ENCODE measurements around the gene KITLG. TPM values are rescaled to one million over a fixed set of nuclear protein-coding genes. Genes with fewer than 3 reads are reported as not detected.

KITLG gene
- total and polyA plus RNA-seq, 2 of the 8 experiments (the other 6 are each of a cell fraction or from before 2014, with no cell fraction given), result 1.3 to 7.8 TPM

DNA sequence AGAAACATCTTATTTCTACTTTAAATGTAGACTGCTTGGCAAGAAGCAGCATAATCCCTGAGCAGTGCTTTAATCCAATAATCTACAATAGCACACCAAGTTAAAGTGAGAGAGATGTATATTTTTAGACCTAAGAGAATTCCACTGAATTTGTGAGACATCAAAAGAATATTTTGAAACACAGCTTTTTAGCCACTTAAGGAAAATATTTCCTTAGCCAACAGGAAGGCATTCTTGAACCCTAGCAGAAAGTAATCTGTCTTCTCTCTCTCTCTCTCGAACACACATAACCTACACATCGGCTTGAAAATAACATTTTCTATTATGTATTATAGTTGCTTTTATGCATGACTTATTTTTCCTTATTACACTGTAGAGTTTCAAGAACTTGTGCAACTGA, 34.0 kb downstream of the KITLG start:
- Histone ChIP-seq H2BK15ac (ENCODE audit: low read length) (no peak overlapping the region), H3K79me1 (ENCODE audit: low read depth, low read length) (no peaks in the 10 kb centered on the region), H2BK20ac (ENCODE audit: low read length) (no peak overlapping the region), H2BK120ac (replicated peaks; ENCODE audit: low read depth, low read length) (no peak overlapping the region), H3K4me3 (ENCODE audit: extremely low read depth in 1 of 4, insufficient read depth in 2 of 4, low read depth in 3 of 4, low read length in 4 of 4) (no peak overlapping the region), H2AFZ (ENCODE audit: low read length) (no peak overlapping the region), H3K79me2 (ENCODE audit: control insufficient read depth in 1 of 2, insufficient read depth in 2 of 2, low read length in 2 of 2) (no peaks in the 10 kb centered on the region), H2BK5ac (ENCODE audit: low read depth, low read length) (no peak overlapping the region), H3K4me1 (replicated peaks in 1 of 4; ENCODE audit: control insufficient read depth in 3 of 4, insufficient read depth in 4 of 4, low read length in 3 of 4) (no peaks in the 10 kb centered on the region), H3K23me2 (ENCODE audit: low read depth, low read length) (no peaks in the 10 kb centered on the region), H3K18ac (ENCODE audit: extremely low read depth, low read length) (no peak overlapping the region), H3K27me3 (replicated peaks in 1 of 4; ENCODE audit: control insufficient read depth in 3 of 4, extremely low read depth in 1 of 4, insufficient read depth in 3 of 4, low read length in 3 of 4) (no peaks in the 10 kb centered on the region), H4K5ac (ENCODE audit: insufficient read length, low read depth, low read length) (no peak overlapping the region), H4K20me1 (replicated peaks in 1 of 2; ENCODE audit: control insufficient read depth in 1 of 2, insufficient read depth in 2 of 2, low read length in 2 of 2) (no peaks in the 10 kb centered on the region), H3K4me2 (ENCODE audit: insufficient read depth in 1 of 2, low read depth in 2 of 2, low read length in 2 of 2) (no peak overlapping the region), H3K14ac (ENCODE audit: insufficient read length) (no peak overlapping the region), H4K8ac (ENCODE audit: extremely low read depth, insufficient read depth, low read length) (no peak overlapping the region), H2BK12ac (ENCODE audit: low read depth, low read length) (no peak overlapping the region), H3K36me3 (ENCODE audit: control insufficient read depth in 2 of 4, insufficient read depth in 4 of 4, low read length in 3 of 4) (no peaks in the 10 kb centered on the region), H4K91ac (replicated peaks; ENCODE audit: insufficient read length, low read length) (no peak overlapping the region), H3K9me3 (ENCODE audit: insufficient read depth in 2 of 2, low read depth in 1 of 2, low read length in 1 of 2) (no peaks in the 10 kb centered on the region), H3K4ac (replicated peaks; ENCODE audit: insufficient read length, low read depth, low read length) (no peak overlapping the region), H3K27ac (ENCODE audit: low read depth, low read length) (no peak overlapping the region), H3K9ac (replicated peaks in 1 of 4; ENCODE audit: extremely low read depth in 1 of 4, low read depth in 3 of 4, low read length in 3 of 4) (no peak overlapping the region), H2AK5ac (ENCODE audit: low read depth, low read length) (no peak overlapping the region), H3K56ac (replicated peaks; ENCODE audit: insufficient read length, low read depth, low read length) (no peak overlapping the region), H3K23ac (ENCODE audit: insufficient read length) (no peak overlapping the region)
- ChIA-PET CTCF (ENCODE audit: partially characterized antibody) (no interaction called here), POLR2A (ENCODE audit: partially characterized antibody) (no interaction called here)
- DNase-seq (ENCODE audit: low read depth in 1 of 2, low spot score in 2 of 2) (no peak), FAIRE-seq (no peak)
- TF ChIP-seq CTBP2 (IDR thresholded peaks at IDR 0.05; ENCODE audit: borderline replicate concordance, insufficient read depth, insufficient read length, low read length) (no peak), KDM5A (IDR thresholded peaks at IDR 0.05; ENCODE audit: low read length) (no peak), HDAC2 (IDR thresholded peaks at IDR 0.05; ENCODE audit: borderline replicate concordance in 1 of 2, low read depth in 2 of 2, low read length in 2 of 2) (no peak), RAD21 (IDR thresholded peaks at IDR 0.05 in 1 of 2, conservative IDR thresholded peaks at IDR 0.05 in 1 of 2; ENCODE audit: low read depth in 2 of 2, low read length in 2 of 2) (no peak), EGR1 (IDR thresholded peaks at IDR 0.05; ENCODE audit: borderline replicate concordance, low read depth, low read length) (no peak), BACH1 (IDR thresholded peaks at IDR 0.05; ENCODE audit: low read length) (no peak), BRCA1 (IDR thresholded peaks at IDR 0.05; ENCODE audit: low read depth, low read length) (no peak), FOSL1 (IDR thresholded peaks at IDR 0.05; ENCODE audit: insufficient read depth, low read depth, low read length) (no peak), GTF2F1 (IDR thresholded peaks at IDR 0.05; ENCODE audit: borderline replicate concordance, low read depth, low read length) (no peak), TAF1 (IDR thresholded peaks at IDR 0.05; ENCODE audit: low read depth, low read length) (no peak), CBX8 (IDR thresholded peaks at IDR 0.05; ENCODE audit: borderline replicate concordance, low read depth, low read length) (no peak), ASH2L (IDR thresholded peaks at IDR 0.05; ENCODE audit: low read length) (no peak)
- TF ChIP-seq, protein P1, sequence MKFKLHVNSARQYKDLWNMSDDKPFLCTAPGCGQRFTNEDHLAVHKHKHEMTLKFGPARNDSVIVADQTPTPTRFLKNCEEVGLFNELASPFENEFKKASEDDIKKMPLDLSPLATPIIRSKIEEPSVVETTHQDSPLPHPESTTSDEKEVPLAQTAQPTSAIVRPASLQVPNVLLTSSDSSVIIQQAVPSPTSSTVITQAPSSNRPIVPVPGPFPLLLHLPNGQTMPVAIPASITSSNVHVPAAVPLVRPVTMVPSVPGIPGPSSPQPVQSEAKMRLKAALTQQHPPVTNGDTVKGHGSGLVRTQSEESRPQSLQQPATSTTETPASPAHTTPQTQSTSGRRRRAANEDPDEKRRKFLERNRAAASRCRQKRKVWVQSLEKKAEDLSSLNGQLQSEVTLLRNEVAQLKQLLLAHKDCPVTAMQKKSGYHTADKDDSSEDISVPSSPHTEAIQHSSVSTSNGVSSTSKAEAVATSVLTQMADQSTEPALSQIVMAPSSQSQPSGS (IDR thresholded peaks at IDR 0.05; ENCODE audit: low read length), result no peak
- 98% methylated on average over 2 of the region's 2 CpGs; no CpG with 5 or more reads in 1 of the 2 experiments for WGBS, 2 experiments (ENCODE audit: extremely low coverage in 1 of 2, insufficient coverage in 1 of 2, insufficient read length in 1 of 2, insufficient replicate concordance in 2 of 2, low coverage in 1 of 2, low lambda C conversion rate in 2 of 2, missing lambda C conversion rate in 1 of 2)
